GM21390 (cell line): ENCODE results near the gene ABR.
"Not testable (repeated sequence)": the region's sequence is repeated elsewhere in the genome, so short reads cannot be mapped to it uniquely, and the experiment has no call there.

ENCODE experiments used
- ATAC-seq: cut with Tn5 transposase; IDR thresholded peaks from one replicate; pipeline ENCODE4 v1.9.1; 2021; ENCODE audit not compliant: unreplicated experiment

ABR gene

DNA sequence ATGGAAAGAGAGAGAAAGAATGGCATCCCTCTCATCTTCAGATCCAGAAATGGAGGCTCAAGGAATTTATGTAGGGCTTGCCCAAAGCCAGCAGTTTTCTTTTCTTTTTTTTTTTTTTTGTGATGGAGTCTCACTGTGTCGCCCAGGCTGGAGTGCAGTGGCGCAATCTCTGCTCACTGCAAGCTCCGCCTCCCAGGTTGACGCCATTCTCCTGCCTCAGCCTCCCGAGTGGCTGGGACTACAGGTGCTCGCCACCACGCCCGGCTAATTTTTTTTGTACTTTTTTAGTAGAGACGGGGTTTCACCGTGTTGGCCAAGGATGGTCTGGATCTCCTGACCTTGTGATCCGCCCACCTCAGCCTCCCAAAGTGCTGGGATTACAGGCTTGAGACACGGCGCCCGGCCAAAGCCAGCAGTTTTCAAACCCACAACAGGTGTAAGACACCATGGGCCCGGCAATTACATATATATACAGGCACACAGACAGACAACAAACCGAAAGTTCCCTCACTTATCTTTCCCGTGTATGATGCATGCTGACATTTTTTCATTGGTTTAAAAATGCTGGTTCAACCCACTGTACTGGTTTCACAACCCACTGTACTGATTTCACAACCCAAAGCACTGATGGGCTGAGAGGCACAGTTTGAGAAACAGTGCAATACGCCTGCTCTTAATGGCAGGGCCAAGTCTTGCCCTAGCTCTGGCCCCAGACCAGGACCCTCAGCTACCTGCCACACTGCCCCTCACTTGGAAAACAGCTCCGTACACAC is 81.6 kb downstream of the ABR start:
- not testable (repeated sequence) for ATAC-seq

DNA sequence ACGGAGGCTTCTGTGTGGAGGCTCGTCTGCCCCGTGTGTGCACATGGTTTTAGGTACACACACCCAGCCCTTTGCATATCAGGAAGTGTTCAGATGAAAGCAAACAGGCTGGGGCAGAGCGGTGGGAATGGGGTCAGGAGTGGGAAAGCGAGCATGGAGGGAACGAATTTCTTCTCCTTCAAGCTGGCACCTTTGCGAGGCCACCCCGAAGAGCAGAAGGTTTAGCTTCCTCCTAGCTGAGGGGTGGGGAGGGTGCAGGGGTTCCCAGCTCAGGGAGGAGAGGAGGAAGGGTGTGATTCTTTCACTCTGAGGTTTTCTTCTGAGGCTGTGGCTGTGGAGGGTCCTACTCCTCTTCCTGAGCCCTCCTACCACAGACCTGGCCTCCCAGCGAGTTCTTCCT is 83.6 kb downstream of the ABR start:
- ATAC-seq: no peak

DNA sequence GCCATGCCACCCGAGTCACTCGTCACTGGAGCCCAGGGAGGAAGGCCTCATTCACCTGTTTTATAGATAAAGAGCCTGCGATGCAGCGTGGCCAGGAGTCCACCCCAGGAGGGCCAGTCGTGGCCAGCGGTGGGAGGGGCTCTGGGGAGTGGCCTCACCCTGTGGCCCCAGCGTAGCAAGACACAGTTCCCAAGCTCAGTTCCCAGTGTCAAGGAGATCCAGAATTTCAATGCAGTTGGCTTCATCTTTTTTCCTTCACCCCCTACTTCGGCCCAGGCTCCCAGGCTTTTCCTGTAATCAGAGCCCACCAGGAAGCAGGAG is 84.0 kb downstream of the ABR start:
- ATAC-seq: no peak

DNA sequence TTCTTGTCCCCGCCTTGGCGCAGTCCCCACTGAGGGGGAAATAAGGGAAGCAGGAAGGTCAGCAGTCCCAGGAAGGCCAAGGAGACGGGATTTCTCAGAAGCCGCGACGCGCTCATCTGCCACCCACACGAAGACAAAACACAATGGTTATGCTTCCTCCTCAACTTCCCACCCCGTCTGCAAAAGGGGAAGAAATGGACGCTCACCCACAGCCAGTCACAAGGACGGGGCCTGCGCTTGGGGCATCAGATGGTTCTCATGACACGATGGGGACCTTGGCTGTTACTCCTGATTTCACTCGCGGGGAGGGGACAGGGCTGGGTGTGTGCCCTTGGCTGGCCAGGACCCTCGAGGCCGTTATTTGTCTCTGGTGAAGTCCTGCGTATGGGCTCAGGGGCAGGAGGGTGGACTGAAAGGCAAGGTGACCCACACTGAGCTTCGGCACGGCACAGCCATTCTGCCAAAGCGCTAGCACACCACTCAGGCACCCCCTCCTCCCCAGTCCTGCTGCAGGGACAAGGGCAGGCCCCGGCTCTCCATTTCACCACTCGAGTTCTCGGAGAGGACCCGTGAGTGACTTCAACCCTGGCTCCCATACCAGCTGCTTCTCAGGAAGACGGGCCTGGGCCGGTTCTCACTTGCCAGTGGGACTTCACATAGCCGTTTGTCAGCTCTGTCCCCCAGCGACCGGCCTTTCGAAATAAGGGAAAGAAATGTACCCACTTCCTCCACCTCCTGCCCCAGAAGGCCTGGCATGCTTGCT is 84.5 kb downstream of the ABR start:
- ATAC-seq: no peak

DNA sequence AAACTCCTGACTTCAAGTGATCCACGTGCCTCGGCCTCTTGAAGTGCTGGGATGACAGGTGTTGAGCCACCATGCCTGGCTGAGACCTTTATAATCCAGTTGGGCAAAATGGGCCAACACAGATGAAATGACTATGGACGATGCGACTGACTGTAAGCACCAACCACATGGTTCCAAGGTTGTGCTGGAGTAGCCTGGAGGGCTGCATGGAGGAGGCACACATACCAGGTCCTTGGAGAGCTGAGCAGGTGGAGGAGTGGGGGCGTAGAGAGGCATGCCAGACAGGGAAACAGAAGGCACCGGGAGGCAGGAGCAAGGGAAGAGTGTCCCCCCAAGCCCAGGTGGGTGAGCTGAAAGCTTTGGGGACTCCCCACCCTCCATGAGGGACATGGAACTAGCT is 85.2 kb downstream of the ABR start:
- no peak for ATAC-seq

DNA sequence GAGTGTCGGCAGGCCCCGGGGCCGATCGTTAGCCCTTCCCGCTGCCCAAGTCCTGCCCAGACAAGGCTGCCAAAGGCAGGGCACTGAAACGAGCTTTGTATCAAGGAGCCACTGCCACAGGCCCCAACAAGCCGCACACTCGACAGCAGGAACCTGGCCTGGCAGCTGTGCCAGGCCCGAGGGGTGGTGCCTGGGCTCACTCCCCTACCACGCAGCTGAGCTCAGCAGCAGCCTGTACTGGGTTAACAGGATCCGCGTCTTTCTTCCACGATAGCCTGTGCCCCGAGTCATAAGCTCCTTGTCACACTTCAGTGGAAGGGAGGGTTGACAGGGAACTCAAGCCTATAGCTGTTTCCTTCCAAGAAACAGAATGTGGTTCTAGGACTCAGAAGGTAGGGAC is 87.9 kb downstream of the ABR start:
- ATAC-seq: no peak

DNA sequence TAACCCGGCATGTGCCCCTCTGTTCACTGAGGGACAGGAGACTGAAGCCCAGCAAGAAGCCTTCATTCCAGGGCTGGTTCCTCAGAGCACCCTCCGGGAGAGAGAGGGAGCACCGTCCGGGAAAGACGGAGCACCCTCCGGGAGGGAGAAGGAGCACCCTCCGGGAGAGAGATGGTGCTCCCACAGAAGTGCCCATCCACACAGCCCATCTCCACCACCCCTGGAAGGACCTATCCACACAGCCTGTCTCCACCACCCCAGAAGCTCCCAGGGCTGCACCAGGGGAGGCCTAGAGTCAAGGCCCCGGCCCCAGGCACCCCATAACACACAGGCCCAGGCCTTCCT is 88.6 kb downstream of the ABR start:
- no peak for ATAC-seq

DNA sequence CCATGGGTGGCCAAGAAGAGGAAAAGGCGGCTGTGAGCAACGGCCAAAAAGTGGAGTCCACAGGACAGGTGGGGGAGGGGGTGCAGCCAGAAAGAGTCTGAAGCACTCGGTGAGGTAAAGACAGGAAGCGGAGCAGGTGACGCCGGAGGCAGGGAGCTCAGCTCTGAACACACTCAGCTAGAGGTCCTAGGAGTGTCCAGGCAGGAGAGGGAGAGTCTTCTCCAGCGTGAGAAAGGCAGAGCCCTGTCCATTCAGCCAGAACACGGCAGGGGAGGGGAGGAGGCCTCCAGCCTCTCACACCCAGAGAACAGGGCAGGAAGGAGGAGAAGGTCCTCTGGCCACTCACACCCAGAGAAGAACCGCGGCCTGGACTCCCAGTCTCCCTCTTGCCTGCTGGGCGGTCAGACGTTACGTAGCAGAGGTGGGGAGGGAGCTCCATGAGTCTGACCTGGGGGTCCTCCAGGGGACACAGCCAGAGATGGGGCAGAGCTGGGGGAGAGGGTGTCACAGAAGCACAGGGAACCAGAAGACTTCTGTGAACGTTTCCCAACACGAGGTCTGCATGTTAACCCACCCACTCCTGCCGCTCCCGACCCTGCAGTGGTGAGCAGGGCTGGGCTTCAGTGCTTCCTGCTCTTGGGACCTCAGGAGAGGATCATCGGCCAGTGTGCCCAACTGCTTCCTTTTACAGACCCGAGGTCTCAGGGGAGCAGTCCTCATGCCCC is 89.2 kb downstream of the ABR start:
- ATAC-seq: no peak

DNA sequence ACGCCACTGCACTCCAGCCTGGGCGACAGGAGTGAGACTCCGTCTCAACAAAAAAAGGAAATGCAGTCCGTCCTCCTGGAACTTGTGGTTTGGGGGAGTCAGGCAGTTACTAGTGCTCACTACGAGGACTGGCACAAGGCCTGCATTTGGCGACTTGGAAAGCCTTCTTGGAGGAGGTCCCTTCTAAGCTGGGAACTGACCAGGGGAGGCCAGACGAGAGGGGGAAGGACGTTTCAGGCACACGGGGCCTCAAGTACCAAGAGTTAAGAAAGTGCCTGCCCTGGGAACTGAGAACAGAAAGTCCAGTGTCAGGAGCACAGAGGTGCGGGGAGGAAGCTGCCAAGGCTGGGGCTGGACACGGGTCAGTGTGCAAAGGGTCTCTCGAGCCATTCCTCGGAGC is 89.9 kb downstream of the ABR start:
- no peak for ATAC-seq

DNA sequence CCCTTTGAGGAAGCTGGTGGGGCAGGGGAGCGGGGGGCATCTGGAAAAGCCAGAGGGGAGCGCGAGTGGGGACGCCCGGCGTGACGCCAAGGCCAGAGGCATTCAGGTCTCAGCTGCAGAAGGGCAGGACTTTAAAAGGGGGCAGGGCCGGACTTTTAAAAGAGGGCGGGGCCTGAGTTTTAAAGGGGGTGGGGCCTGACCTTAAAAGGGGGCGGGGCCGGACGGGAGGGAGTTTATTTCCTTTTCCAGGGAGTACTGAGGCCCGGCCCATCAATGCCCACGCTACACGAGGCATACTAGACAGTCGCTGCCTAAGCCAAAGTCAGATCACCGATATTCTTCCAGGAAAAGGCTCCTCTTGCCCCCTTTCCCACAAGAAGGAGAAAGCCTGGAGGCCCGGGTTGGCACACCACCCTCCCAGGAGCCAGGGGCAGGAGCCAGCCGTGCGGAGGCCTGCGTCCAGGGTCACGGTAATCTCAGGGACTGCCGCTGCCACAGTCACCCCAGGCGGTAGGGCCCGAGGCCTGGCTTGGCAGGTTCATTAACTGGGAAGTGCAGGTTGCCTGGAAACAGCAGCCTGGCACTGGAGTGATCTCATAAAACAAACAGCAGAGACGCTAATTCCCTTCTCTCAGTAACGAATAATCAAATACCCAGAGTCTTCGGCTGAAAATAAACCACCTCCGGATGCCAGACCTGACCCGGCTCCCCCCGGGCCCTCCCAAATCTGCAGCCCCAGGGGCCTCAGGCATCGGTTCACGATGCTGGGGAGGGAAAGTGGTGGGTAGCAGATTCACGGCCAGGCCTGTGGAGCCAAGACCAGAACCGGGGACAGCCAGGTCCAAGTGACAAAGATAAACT is 92.2 kb downstream of the ABR start:
- no peak for ATAC-seq

DNA sequence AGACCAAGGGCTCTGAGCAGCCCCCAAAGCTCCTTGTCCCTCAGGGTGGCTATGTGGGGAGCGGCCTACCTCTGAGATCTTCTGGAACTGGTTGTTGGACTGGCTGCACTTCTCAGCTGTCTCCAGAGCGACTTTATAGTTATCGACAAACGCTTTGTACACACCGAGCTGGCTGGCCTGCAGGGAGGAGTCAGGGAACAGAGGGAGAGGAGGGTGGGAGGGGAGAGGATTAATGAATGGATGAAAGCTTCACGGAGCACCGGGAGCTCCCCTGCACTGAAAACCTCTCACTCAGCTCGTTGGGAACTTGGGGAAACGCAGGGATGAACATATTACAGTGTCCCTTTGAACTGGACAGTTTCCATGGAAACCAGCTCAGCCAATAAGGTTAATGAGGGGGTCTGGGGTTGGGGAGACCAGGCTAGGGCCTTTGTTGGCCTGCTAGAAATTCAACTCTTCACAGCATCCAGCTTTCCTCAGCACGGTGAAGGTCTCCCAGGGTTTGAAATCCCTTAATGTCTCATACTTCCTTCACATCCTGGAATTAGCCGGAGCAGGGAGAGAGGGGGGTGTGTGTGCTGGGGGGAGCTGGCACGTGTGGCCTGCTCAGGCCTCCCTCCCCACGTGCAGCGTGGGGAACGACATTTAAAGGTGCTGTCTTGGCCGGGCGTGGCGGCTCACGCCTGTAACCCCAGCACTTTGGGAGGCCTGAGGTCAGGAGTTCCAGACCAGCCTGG is 96.2 kb downstream of the ABR start:
- ATAC-seq: no peak

DNA sequence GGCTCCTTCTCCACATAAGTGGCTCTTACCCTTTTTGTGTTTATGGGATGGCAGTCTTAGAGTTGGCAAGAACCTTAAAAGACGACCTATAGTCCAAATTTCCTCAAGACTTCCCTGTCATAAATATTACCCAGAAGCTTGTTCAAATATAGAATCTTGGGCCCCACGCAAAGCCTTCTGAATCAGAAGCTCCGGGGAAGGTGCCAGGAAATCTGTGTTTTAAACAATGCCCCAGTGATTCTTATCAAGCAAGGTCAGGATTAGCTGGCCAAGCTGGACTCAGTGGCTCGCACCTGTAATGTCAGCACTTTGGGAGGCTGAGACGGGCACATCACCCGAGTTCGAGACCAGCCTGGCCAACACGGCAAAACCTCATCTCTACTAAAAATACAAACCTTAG is 97.2 kb downstream of the ABR start:
- ATAC-seq: no peak

DNA sequence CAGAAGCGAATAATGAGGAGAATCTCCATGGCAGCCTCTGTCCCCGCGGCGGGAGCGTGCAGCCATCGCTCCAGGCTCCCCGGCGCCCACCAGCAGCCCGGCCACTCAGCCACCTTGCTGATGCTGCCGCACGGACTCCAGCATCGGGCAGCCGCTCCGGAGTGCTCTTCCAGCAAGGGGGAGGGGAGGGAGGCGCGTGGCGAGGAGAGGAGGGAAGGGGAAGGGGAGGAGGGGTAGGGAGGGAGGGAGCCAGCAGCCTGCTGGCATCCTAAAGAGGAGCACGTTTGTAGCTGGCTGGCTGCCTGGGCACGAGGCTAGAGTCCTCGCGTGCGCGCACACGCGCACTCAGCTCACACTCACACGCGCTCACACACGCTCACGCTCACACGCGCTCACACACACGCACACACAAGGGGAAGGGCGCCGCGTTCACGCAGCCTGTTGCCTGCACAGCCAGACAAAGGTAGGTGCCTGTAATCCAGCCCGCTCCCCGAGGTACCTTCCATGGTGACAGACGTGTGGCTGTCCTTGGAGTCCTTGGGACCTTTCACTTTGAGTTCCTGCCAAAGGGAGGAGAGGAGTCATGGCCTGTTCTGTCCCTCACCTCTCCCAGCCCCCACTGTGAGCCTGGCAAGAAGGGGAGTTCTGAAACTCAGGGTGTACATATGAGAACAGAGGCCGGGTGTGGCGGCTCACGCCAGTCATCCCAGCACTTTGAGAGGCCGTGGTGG is 100.8 kb downstream of the ABR start:
- no peak for ATAC-seq

DNA sequence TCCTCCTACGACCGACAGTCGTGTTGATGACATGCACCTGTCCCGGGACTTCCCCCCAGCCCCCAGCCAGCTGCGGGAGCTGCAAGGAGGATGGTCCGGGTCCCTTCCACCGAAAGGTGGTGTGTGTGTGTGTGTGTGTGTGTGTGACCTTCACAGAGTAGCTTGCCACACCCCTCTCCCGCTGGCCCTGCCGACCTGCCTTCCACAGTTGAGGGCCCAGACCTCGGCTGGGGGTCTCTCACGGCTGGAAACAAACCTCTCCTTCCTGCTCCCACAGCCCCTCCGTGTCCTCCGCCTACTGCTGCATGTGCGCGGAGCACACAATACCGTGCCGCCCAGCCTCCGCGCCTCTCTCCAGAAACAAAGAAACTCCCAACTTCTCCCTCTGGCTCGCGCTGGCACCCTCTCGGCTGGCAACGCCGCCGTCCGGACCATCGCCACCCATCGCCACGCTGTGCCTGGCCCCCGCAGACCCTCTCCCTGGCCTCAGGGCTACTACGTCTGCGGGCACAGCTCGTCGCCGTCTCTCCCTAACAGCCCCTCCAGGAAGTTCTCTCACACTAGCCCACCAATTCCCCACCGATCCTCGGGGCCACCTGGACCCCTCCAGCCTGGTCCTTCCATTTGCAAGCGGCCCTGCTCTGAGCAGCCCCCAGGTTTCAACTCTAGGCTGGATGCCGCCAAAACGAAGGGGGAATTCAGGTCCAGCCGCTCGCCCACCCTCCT is 101.6 kb downstream of the ABR start:
- no peak for ATAC-seq

DNA sequence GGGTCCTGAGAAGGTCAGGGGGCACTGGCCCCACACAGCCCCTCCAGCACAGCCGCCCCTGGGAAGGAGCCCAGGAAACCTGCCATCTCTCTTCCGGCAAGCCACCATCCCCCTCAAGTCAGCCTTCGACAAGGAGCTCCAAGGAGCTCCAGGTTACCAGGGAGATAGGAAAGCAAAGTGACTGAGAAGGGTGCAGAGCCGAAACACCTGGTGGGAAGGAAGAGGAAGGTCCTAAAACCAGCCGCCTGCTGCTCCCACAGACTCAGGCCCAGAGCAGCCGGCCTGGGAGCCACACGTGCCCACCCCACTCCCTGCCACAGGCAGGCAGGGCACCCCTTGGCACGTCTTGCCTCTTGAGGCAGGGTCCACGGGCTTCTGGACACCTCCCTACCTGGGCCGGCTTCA is 102.2 kb downstream of the ABR start:
- no peak for ATAC-seq

DNA sequence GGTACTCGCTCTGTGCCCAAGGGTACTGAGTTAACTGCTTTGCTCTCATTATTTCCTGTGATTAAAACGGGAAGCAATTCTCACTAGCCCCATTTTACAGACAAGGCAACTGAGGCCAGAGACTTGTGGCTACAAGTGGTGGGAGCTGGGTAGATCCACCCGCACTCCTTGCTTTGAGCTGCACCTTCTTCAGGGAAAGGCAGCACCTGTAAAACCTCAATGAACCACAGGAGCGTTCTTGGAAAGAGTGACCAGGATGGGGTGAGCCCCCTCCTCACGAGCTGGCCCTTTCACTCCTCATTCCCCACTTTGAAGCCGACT is 102.8 kb downstream of the ABR start:
- ATAC-seq: no peak

DNA sequence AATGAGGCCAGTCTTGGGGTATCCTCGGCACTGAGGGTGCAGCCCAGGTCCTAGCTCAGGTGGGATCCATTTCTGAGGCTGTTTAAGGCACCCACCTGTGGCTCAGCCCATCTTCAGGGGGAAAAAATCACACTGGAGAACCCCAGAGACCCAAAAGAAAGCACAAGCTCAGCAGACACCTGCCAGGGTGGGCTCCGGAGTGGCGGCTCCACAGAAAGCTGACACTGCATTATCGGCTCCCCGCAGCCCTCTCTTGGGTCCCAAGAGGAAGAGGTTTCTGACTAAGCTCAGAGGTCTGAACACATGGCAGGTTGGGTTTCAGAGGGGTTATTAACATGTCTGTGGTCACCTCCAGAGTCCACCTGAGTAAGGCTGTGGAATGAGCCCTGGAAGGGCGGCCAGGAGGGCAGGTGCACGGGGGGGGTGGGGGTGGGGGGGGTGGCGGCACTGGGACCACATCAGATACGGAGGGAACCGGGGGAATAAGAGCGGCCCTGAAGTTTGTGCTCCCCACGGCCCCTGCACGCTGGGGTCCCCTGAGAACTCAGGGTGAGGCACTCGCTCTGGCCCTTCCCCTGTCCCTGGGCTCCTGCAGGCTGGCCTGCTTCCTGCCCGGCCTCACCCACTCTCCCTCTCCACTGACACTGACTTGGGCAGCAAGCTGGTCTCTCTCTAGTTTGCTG is 103.3 kb downstream of the ABR start:
- no peak for ATAC-seq

DNA sequence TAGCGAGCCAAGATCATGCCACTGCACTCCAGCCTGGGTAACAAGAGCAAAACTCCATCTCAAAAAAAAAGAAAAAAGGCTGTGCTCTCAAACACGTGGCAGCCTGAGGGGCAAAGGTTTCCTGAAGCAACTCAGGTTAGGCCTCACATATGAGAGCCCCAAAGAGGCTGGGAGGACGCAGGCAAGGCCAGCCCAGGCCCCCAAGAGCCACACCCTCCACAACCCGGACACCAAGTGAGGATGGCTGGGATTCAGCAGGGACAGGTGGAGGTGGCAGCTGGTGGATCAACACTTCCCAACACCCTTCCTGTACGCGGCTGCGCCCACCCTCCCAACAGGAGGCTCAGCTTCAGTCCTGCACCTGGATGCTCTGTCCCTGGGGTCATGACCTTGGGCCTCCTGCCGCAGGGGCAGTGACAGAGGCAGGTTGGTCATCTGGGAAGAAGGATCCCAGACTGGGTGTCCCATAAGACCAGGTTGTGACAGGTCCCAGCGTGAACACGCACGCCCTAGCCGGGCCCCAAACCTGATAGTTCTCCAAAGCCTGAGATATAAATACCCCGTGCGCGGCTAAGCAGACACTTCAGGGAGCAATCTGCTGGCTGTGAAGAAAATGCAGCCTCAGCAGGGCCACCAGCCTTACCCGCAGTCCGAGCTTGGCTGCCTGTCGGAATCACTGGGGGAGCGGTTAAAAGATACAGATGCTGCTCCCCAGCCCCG is 104.7 kb downstream of the ABR start:
- ATAC-seq: no peak
